Skeletal muscle tissue (tissue), 4 donors: ENCODE results near the gene TMEM248. TPM values are rescaled to one million over a fixed set of nuclear protein-coding genes. Genes with fewer than 3 reads are reported as not detected.
"Not testable (repeated sequence)": the region's sequence is repeated elsewhere in the genome, so short reads cannot be mapped to it uniquely, and the experiment has no call there.

Experiments
- H3K27ac ChIP-seq: one replicate; pipeline ENCODE4 v1.7.0; 2013; ENCODE audit warnings: mild to moderate bottlenecking, low read depth, low read length, inconsistent platforms
- H3K27me3 ChIP-seq, 3 donors: one replicate each; pipeline ENCODE4 v1.7.0; 2013; ENCODE audit warnings: low read length in 3 of 3; ENCODE audit not compliant: control insufficient read depth in 3 of 3, insufficient read depth in 3 of 3
- H3K36me3 ChIP-seq, 3 donors: one replicate each; pipeline ENCODE4 v1.7.0; 2013; ENCODE audit warnings: low read length in 3 of 3; ENCODE audit not compliant: control insufficient read depth in 3 of 3, insufficient read depth in 3 of 3
- H3K4me1 ChIP-seq, 3 donors: one replicate each; pipeline ENCODE4 v1.7.0; 2013; ENCODE audit warnings: low read length in 3 of 3, mild to moderate bottlenecking in 3 of 3; ENCODE audit not compliant: control insufficient read depth in 3 of 3, insufficient read depth in 3 of 3
- H3K4me3 ChIP-seq, 3 donors: one replicate each; pipeline ENCODE4 v1.7.0; 2013; ENCODE audit warnings: low read length in 3 of 3
- H3K9ac ChIP-seq, 3 donors: one replicate each; pipeline ENCODE4 v1.7.0; 2013; ENCODE audit warnings: low read length in 3 of 3, mild to moderate bottlenecking in 3 of 3, moderate library complexity in 2 of 3, low read depth in 1 of 3
- H3K9me3 ChIP-seq, 3 donors: one replicate each; pipeline ENCODE4 v1.7.0; 2013; ENCODE audit warnings: low read length in 3 of 3; ENCODE audit not compliant: control insufficient read depth in 3 of 3
- total RNA-seq: library from RNA; depleted of rRNA; stranded (reverse); fragments of >200 nt; gene quantifications from one replicate; pipeline ENCODE4 v1.2.3, GENCODE V29; 2014
- donor health status: Osteomylitis.

Gene TMEM248
- total RNA-seq, 1 donor from 2014 or later, result 39.7 TPM

DNA sequence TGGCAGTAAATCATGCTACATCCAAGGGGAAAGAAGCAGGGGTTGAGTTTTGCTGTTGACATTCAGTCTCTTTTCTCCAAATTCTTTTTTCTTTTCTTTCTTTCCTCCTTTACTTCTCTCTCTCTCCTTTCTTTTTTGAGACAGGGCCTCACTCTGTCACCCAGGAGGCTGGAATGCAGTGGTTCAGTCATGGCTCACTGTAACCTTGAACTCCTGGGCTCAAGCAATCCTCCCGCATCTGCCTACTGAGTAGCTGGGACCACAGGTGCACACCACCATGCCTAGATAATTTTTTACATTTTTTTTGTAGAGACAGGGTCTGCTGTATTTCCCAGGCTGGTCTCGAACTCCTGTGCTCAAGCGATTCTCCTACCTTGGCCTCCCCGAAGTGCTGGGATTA is 39.2 kb downstream of the TMEM248 start:
- no peaks in the 10 kb centered on the region for H3K27me3 ChIP-seq
- no peaks in the 10 kb centered on the region for H3K4me1 ChIP-seq
- no peak overlapping the region for H3K9ac ChIP-seq
- no peak overlapping the region for H3K4me3 ChIP-seq
- H3K27ac ChIP-seq, result no peak overlapping the region
- H3K9me3 ChIP-seq, result no peaks in the 10 kb centered on the region
- H3K36me3 ChIP-seq, result peaks cover 22 to 31% (median 31%) of the 10 kb centered on the region in 3 donors

DNA sequence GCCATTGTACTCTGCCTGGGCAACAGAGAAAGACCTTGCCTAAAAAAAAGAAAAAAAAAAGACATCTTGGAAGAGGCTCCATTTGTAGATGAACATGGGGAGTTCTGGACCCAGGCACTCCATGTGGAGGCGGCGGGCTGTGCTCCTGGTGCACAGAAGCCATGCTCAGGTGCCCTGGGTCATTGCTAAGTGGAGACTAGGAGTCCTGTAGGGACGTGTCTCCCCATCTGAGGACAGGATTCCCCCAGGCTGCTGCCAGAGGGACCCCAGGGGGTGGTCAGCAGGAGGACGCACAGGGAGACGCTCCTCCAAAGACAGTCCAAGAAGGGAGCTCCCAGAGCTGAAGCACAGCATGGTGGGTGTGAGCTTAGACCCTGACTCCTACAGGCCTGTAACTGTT is 40.1 kb downstream of the TMEM248 start:
- H3K36me3 ChIP-seq, result peaks cover 18 to 23% (median 22%) of the 10 kb centered on the region in 3 donors
- H3K4me3 ChIP-seq, result no peak overlapping the region
- H3K9ac ChIP-seq, result no peak overlapping the region
- H3K9me3 ChIP-seq, result no peaks in the 10 kb centered on the region
- no peak overlapping the region for H3K27ac ChIP-seq
- no peaks in the 10 kb centered on the region for H3K4me1 ChIP-seq
- no peaks in the 10 kb centered on the region for H3K27me3 ChIP-seq

- Histone ChIP-seq H3K4me1 (no peaks in the 10 kb centered on the region), H3K27ac (no peak overlapping the region), H3K4me3 (no peak overlapping the region), H3K9ac (no peak overlapping the region), H3K36me3 (peaks cover 0 to 6% (median 2%) of the 10 kb centered on the region in 3 donors), H3K9me3 (no peaks in the 10 kb centered on the region), H3K27me3 (no peaks in the 10 kb centered on the region)
Measured at GRCh38 chr7:66964411-66964810, 43.4 kb downstream of the TMEM248 start.

- no peaks in the 10 kb centered on the region for H3K36me3 ChIP-seq
- H3K9me3 ChIP-seq, result no peaks in the 10 kb centered on the region
- H3K4me1 ChIP-seq, result no peaks in the 10 kb centered on the region
- no peak overlapping the region for H3K27ac ChIP-seq
- no peak overlapping the region for H3K4me3 ChIP-seq
- no peaks in the 10 kb centered on the region for H3K27me3 ChIP-seq
- no peak overlapping the region for H3K9ac ChIP-seq
Measured at GRCh38 chr7:66967029-66967428, 46.0 kb downstream of the TMEM248 start.

- not testable (repeated sequence) for H3K4me3 ChIP-seq, H3K36me3 ChIP-seq, H3K9ac ChIP-seq, H3K27ac ChIP-seq, H3K4me1 ChIP-seq, H3K27me3 ChIP-seq, H3K9me3 ChIP-seq
Measured at GRCh38 chr7:66969001-66969400, 48.0 kb downstream of the TMEM248 start.

- no peaks in the 10 kb centered on the region for H3K36me3 ChIP-seq
- no peak overlapping the region for H3K27ac ChIP-seq
- H3K9me3 ChIP-seq, result no peaks in the 10 kb centered on the region
- no peak overlapping the region for H3K9ac ChIP-seq
- H3K4me3 ChIP-seq, result no peak overlapping the region
- no peaks in the 10 kb centered on the region for H3K4me1 ChIP-seq
- no peaks in the 10 kb centered on the region for H3K27me3 ChIP-seq
Measured at GRCh38 chr7:66970310-66970709, 49.3 kb downstream of the TMEM248 start.

DNA sequence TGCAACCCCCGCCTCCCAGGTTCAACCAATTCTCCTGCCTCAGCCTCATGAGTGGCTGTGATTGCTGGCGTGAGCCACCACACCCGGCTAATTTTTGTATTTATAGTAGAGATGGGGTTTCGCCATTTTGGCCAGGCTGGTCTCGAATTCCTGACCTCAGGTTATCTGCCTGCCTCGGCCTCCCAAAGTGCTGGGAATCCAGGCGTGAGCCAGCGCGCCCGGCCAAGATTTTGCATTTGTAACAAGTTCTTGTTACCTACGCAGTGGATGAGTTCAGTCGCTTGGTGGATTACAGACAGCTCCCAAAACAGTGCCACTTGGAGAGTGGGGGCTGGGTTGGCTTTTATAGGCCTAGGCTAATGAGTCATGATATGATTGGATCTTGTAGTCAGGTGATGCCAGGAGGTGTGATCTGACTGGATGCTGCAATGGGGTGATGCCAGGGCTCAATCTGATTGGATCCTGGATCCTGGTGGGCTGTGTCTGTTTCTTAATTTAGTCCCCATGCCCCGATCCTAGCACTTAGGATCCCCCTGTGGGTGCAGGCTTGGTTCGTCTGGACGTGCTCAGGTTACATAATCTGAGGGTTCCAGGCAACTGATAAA is 54.1 kb downstream of the TMEM248 start:
- no peak overlapping the region for H3K27ac ChIP-seq
- H3K4me1 ChIP-seq, result no peaks in the 10 kb centered on the region
- no peak overlapping the region for H3K9ac ChIP-seq
- H3K27me3 ChIP-seq, result no peaks in the 10 kb centered on the region
- H3K4me3 ChIP-seq, result no peak overlapping the region
- H3K9me3 ChIP-seq, result no peaks in the 10 kb centered on the region
- H3K36me3 ChIP-seq, result no peaks in the 10 kb centered on the region

GRCh38 chr7:66978312-66978711 is 57.3 kb downstream of the TMEM248 start:
- H3K36me3 ChIP-seq, H3K27me3 ChIP-seq, H3K4me3 ChIP-seq, H3K9me3 ChIP-seq, H3K27ac ChIP-seq, H3K9ac ChIP-seq, H3K4me1 ChIP-seq: not testable (repeated sequence)

- H3K27ac ChIP-seq, H3K36me3 ChIP-seq, H3K4me1 ChIP-seq, H3K9me3 ChIP-seq, H3K9ac ChIP-seq, H3K4me3 ChIP-seq, H3K27me3 ChIP-seq: not testable (repeated sequence)
Measured at GRCh38 chr7:66979013-66979412, 58.0 kb downstream of the TMEM248 start.

- not testable (repeated sequence) for H3K4me3 ChIP-seq, H3K9me3 ChIP-seq, H3K9ac ChIP-seq, H3K4me1 ChIP-seq, H3K27ac ChIP-seq, H3K36me3 ChIP-seq, H3K27me3 ChIP-seq
Measured at GRCh38 chr7:66980336-66980735, 59.3 kb downstream of the TMEM248 start.

GRCh38 chr7:66989552-66989951 is 68.5 kb downstream of the TMEM248 start:
- not testable (repeated sequence) for H3K4me1 ChIP-seq, H3K9ac ChIP-seq, H3K27ac ChIP-seq, H3K27me3 ChIP-seq, H3K4me3 ChIP-seq, H3K9me3 ChIP-seq
- H3K36me3 ChIP-seq, result peaks cover 19 to 37% (median 29%) of the 10 kb centered on the region in 3 donors
